ENCODE results near the gene ACVR2B. TPM values are rescaled to one million over a fixed set of nuclear protein-coding genes. Genes with fewer than 3 reads are reported as not detected.

ACVR2B gene
- total and polyA plus RNA-seq, 2 experiments from 2014 or later, result 27.9 to 98.7 TPM

DNA sequence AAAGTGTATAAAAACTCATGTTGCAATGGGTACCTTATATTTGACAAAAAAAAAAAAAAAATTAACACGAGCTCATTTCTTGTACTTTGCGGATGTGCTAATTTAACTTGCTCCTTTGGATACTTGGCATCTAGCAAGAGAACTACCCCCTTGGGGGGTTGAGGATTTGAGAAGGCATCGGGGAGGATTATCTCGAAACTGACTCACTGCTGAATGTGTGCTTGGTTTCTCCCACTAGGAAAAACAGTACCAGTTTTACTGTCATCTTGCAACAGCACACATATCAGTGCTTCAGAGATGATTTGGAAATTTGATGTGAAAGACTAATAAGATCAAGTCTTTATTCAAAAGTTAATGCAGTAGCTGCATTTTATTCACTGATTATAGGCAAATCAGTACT, 43.3 kb downstream of the ACVR2B start:
- H4K20me1 ChIP-seq (replicated peaks; ENCODE audit: insufficient read depth), result no peaks in the 10 kb centered on the region; the same call in 1 of the 2 replicates
- Mint-ChIP-seq H3K36me3 (ENCODE audit: low read depth) (peaks cover 20% of the 10 kb centered on the region; the same call in 1 of the 3 replicates), H3K27ac (no peak overlapping the region), H3K4me3 (peak overlapping the region; percentile 98), H3K27me3 (ENCODE audit: insufficient read depth, low read depth, poor library complexity) (peaks cover 8% of the 10 kb centered on the region), H3K9me3 (no peaks in the 10 kb centered on the region; the same call in 2 of the 3 replicates), H3K4me1 (peaks cover 4% of the 10 kb centered on the region; the same call in 2 of the 3 replicates)
- DNase-seq (ENCODE audit: low spot score) (no peak), ATAC-seq (no peak)
- H3K4me2 ChIP-seq, result peak overlapping the region; percentile 79
- no peaks in the 10 kb centered on the region for H3K27me3 ChIP-seq (ENCODE audit: insufficient read depth)
- no peak for TF ChIP-seq JUNB (IDR thresholded peaks at IDR 0.05; ENCODE audit: unreplicated experiment)
- TF ChIP-seq EZH2phosphoT487 (IDR thresholded peaks at IDR 0.05; ENCODE audit: unreplicated experiment), result no peak
- no peak for TF ChIP-seq ZNF114 (CRISPR knock-in tag; IDR thresholded peaks at IDR 0.05)
- no peak for TF ChIP-seq ZNF331 (CRISPR knock-in tag; IDR thresholded peaks at IDR 0.05; ENCODE audit: low read depth)
- no peak for TF ChIP-seq POLR2AphosphoS5 (IDR thresholded peaks at IDR 0.05; ENCODE audit: low read depth)
- no peak for TF ChIP-seq NANOG (IDR thresholded peaks at IDR 0.05; ENCODE audit: borderline replicate concordance)
- TF ChIP-seq, protein P1, sequence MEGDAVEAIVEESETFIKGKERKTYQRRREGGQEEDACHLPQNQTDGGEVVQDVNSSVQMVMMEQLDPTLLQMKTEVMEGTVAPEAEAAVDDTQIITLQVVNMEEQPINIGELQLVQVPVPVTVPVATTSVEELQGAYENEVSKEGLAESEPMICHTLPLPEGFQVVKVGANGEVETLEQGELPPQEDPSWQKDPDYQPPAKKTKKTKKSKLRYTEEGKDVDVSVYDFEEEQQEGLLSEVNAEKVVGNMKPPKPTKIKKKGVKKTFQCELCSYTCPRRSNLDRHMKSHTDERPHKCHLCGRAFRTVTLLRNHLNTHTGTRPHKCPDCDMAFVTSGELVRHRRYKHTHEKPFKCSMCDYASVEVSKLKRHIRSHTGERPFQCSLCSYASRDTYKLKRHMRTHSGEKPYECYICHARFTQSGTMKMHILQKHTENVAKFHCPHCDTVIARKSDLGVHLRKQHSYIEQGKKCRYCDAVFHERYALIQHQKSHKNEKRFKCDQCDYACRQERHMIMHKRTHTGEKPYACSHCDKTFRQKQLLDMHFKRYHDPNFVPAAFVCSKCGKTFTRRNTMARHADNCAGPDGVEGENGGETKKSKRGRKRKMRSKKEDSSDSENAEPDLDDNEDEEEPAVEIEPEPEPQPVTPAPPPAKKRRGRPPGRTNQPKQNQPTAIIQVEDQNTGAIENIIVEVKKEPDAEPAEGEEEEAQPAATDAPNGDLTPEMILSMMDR (conservative IDR thresholded peaks at IDR 0.05; ENCODE audit: low read depth in 2 of 2), result no peak
- no peak for TF ChIP-seq STAT1 (IDR thresholded peaks at IDR 0.05; ENCODE audit: unreplicated experiment)
- TF ChIP-seq CREB1 (CRISPR knock-in tag; IDR thresholded peaks at IDR 0.05; ENCODE audit: low read depth), result no peak
- TF ChIP-seq, protein P2, sequence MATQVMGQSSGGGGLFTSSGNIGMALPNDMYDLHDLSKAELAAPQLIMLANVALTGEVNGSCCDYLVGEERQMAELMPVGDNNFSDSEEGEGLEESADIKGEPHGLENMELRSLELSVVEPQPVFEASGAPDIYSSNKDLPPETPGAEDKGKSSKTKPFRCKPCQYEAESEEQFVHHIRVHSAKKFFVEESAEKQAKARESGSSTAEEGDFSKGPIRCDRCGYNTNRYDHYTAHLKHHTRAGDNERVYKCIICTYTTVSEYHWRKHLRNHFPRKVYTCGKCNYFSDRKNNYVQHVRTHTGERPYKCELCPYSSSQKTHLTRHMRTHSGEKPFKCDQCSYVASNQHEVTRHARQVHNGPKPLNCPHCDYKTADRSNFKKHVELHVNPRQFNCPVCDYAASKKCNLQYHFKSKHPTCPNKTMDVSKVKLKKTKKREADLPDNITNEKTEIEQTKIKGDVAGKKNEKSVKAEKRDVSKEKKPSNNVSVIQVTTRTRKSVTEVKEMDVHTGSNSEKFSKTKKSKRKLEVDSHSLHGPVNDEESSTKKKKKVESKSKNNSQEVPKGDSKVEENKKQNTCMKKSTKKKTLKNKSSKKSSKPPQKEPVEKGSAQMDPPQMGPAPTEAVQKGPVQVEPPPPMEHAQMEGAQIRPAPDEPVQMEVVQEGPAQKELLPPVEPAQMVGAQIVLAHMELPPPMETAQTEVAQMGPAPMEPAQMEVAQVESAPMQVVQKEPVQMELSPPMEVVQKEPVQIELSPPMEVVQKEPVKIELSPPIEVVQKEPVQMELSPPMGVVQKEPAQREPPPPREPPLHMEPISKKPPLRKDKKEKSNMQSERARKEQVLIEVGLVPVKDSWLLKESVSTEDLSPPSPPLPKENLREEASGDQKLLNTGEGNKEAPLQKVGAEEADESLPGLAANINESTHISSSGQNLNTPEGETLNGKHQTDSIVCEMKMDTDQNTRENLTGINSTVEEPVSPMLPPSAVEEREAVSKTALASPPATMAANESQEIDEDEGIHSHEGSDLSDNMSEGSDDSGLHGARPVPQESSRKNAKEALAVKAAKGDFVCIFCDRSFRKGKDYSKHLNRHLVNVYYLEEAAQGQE (IDR thresholded peaks at IDR 0.05; ENCODE audit: unreplicated experiment), result no peak
- no peak for TF ChIP-seq EZH2 (IDR thresholded peaks at IDR 0.05; ENCODE audit: low read depth, unreplicated experiment)
- TF ChIP-seq, protein P3, sequence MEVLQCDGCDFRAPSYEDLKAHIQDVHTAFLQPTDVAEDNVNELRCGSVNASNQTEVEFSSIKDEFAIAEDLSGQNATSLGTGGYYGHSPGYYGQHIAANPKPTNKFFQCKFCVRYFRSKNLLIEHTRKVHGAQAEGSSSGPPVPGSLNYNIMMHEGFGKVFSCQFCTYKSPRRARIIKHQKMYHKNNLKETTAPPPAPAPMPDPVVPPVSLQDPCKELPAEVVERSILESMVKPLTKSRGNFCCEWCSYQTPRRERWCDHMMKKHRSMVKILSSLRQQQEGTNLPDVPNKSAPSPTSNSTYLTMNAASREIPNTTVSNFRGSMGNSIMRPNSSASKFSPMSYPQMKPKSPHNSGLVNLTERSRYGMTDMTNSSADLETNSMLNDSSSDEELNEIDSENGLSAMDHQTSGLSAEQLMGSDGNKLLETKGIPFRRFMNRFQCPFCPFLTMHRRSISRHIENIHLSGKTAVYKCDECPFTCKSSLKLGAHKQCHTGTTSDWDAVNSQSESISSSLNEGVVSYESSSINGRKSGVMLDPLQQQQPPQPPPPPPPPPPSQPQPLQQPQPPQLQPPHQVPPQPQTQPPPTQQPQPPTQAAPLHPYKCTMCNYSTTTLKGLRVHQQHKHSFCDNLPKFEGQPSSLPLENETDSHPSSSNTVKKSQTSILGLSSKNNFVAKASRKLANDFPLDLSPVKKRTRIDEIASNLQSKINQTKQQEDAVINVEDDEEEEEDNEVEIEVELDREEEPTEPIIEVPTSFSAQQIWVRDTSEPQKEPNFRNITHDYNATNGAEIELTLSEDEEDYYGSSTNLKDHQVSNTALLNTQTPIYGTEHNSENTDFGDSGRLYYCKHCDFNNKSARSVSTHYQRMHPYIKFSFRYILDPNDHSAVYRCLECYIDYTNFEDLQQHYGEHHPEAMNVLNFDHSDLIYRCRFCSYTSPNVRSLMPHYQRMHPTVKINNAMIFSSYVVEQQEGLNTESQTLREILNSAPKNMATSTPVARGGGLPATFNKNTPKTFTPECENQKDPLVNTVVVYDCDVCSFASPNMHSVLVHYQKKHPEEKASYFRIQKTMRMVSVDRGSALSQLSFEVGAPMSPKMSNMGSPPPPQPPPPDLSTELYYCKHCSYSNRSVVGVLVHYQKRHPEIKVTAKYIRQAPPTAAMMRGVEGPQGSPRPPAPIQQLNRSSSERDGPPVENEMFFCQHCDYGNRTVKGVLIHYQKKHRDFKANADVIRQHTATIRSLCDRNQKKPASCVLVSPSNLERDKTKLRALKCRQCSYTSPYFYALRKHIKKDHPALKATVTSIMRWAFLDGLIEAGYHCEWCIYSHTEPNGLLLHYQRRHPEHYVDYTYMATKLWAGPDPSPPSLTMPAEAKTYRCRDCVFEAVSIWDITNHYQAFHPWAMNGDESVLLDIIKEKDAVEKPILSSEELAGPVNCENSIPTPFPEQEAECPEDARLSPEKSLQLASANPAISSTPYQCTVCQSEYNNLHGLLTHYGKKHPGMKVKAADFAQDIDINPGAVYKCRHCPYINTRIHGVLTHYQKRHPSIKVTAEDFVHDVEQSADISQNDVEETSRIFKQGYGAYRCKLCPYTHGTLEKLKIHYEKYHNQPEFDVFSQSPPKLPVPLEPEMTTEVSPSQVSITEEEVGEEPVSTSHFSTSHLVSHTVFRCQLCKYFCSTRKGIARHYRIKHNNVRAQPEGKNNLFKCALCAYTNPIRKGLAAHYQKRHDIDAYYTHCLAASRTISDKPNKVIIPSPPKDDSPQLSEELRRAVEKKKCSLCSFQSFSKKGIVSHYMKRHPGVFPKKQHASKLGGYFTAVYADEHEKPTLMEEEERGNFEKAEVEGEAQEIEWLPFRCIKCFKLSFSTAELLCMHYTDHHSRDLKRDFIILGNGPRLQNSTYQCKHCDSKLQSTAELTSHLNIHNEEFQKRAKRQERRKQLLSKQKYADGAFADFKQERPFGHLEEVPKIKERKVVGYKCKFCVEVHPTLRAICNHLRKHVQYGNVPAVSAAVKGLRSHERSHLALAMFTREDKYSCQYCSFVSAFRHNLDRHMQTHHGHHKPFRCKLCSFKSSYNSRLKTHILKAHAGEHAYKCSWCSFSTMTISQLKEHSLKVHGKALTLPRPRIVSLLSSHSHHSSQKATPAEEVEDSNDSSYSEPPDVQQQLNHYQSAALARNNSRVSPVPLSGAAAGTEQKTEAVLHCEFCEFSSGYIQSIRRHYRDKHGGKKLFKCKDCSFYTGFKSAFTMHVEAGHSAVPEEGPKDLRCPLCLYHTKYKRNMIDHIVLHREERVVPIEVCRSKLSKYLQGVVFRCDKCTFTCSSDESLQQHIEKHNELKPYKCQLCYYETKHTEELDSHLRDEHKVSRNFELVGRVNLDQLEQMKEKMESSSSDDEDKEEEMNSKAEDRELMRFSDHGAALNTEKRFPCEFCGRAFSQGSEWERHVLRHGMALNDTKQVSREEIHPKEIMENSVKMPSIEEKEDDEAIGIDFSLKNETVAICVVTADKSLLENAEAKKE (CRISPR knock-in tag; IDR thresholded peaks at IDR 0.05), result no peak
- TF ChIP-seq, protein P4, sequence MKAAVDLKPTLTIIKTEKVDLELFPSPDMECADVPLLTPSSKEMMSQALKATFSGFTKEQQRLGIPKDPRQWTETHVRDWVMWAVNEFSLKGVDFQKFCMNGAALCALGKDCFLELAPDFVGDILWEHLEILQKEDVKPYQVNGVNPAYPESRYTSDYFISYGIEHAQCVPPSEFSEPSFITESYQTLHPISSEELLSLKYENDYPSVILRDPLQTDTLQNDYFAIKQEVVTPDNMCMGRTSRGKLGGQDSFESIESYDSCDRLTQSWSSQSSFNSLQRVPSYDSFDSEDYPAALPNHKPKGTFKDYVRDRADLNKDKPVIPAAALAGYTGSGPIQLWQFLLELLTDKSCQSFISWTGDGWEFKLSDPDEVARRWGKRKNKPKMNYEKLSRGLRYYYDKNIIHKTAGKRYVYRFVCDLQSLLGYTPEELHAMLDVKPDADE (IDR thresholded peaks at IDR 0.05), result no peak
- H3K79me2 ChIP-seq (replicated peaks; ENCODE audit: insufficient read depth), result peaks cover 5% of the 10 kb centered on the region; the same call in 1 of the 2 replicates
- peaks cover 7% of the 10 kb centered on the region; the same call in 1 of the 2 replicates for H3K36me3 ChIP-seq (ENCODE audit: insufficient read depth)
- no peaks in the 10 kb centered on the region for H3K9me2 ChIP-seq (ENCODE audit: insufficient read depth)
- no peak overlapping the region for H3K27ac ChIP-seq (ENCODE audit: low read depth)
- peaks cover 7% of the 10 kb centered on the region for H3K4me1 ChIP-seq (ENCODE audit: insufficient read depth)
- peak overlapping the region; percentile 64 for H3K4me3 ChIP-seq
- 0 out of 2 replicates have a peak, but pooled peaks cover 4% of the 10 kb centered on the region for H3F3A ChIP-seq (replicated peaks; ENCODE audit: low read depth)
- H2AFZ ChIP-seq, result peak overlapping the region; percentile 98
